ENCODE results near the gene KMT2E.
A peak's percentile ranks its signal among the peaks of the same experiment; 100 is the strongest.
"Not testable (repeated sequence)": the region's sequence is repeated elsewhere in the genome, so short reads cannot be mapped to it uniquely, and the experiment has no call there.

KMT2E gene

DNA sequence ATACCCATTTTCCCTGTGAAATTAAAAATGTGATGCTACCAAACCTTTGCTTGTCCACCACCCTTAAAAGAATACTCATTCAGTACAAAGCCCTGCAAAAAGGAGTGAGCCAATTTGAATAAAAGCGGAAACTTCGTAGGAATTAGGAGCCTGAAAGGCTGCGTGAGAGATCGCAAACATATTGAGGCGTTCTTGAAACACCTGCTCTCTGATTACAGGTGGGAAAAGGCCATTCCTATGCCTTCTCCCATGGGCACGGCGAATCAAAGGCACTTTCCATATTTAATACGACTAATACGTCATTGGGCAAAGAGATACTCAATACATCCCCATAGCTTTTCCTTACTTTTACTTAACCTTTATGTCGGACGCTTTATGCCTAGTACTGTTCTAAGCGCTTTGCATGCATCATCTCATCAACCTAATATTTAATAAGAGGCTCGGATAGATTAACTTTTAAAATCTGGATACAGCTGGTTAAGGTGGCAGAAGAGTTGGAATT, 30.9 kb upstream of the KMT2E start:
- DNase-seq (ENCODE audit: low spot score) = no peak

DNA sequence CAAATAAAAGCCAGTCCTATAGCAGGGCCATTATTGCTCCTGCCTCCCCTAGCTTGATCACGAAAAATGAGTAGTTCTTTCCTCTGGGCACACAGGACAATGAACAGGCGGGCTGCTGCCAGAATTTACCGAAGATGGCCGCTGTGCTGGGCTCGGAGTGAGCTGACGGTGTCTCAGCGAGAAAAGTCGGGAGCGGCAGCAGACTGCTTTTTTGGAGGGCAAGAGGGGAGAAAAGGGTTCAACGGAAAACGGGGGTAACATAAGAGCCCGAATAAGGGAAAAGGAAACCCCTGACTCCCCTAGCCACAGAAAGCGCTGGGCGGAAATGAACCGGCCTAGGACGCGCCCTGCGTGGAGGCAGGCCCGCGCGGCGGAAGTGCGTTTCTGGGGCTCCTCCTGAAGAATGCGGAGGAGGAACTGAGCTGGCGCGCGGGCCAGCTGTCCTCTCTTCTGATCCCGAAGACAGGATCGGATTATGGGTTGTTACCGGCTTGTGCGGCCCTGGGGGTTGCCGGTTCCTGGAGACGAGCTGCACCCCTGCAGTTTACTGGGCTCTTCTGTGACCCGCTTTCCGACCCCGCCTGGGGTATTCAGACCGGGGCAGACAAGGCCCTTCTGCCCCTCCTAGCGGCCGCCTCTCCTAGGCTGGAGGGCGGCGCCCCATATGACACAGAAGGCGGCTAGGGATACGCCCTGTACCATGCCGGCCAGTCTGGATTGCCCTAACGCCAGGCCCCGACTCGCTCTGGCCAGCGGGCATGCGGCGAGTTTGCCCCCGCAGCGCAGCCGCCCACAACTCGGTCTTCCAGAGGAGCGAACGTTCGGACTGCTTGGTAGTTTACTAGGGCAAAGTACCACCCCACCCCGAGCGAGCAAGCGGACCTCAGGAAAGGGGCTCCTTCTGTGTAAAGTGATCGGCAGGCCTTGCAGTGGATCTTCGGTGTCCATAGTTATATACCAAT, 30.1 kb upstream of the KMT2E start:
- peak; percentile 94 for DNase-seq (ENCODE audit: low spot score)

DNA sequence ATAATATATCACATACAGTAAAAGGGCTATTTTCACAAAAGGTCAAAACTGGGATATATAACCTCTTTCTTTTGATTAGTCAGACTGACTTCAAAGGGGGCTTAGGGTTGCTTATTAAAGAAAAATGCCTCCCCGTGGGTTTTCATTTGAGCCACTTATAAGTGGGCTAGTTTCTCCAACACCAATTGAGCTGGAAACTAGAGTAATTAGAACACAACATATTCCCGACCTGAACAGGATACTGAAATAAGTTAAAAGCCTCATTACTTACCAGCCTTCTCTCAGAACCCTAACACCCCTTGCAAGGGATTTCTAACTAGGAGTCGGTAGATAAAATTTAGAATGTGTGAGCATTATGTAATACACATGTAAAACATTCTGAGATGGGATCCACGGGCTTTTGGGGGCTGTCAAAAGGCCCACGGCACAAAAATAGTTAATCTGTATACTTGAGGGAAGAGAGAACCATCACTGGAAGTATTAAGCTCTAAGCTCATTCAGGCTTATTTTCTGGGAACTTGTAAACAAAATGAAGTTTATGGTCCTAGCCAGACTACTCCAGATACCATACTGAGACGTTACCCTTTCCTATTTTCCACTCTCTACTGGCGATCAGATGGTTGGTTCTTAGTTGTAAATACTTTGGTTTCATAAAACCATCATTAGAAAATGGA, 29.3 kb upstream of the KMT2E start:
- no peak for DNase-seq (ENCODE audit: low spot score)

DNA sequence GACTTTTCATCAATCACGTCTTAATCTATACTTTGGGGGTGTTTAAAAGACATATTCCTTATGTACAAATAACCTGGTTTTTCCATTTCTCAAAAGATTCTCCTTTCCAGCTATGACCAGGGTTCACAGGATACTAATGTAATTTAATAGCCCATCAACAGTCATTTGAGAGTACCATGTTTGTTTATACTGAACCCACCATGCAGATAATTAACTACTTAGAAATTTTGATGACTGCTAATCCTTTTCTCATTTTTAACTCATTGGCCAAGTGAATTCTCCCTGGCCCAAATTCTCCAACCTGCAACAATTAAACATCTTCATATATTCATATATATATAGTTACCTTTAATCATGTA, 28.8 kb upstream of the KMT2E start:
- no peak for DNase-seq (ENCODE audit: low spot score)

DNA sequence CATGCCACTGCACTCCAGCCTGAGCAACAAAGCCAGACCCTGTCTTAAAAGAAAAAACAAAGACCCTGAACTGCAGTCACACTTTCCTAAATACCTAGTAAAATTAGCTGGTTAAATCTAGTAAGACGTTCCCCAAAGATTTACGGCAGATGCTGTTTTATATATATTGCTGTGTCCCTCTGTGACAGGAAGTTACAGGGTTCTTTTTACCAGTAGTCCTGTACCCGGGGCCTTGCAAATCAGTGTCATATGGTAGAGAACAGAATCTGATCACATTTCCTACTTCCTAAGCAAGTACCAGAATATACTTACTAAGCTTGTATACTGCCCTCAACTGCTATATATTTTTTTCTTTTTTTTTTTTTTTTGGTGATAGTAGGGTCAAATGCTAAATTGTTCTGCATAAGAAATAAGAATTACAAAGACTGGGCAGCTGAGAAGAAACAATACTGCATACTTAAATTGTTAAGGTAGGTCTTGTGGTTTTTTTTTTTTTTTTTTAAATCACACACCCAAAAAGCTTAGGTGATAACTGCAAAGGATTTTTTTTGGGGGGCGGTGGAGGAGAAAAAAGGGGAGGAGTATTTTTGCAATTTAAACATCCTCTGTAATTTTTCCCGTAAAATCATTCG, 27.3 kb upstream of the KMT2E start:
- no peak for DNase-seq (ENCODE audit: low spot score)

DNA sequence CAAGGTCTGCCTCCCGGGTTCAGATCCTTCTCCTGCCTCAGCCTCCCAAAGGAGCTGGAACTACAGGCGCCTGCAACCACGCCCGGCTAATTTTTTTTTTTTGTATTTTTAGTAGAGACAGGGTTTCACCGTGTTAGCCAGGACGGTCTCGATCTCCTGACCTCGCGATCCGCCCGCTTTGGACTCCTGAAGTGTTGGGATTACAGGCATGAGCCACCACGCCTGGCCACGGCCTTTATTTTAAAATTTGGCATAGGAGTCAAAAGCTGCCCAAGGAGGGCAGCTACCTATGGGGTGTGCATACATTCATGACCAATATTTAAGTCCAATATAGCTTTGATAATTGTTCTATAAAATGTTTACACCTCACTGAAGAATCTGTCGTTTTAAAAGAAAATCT, 26.6 kb upstream of the KMT2E start:
- not testable (repeated sequence) for DNase-seq (ENCODE audit: low spot score)

DNA sequence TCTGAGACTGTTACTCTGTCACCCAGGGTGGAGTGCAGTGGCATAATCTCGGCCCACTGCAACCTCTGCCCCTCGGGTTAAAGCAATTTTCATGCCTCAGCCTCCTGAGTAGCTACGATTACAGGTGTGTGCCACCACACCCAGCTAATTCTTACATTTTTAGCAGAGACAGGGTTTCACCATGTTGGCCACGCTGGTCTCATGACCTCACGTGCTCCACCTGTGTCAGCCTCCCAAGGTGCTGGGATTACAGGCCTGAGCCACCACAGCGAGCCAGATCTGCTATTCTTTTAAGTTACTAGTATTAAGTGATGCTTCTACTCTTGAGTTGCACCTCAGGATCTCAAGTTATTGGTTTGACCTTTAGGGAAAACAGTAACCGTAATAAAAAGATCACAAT, 23.0 kb upstream of the KMT2E start:
- no peak for DNase-seq (ENCODE audit: low spot score)

DNA sequence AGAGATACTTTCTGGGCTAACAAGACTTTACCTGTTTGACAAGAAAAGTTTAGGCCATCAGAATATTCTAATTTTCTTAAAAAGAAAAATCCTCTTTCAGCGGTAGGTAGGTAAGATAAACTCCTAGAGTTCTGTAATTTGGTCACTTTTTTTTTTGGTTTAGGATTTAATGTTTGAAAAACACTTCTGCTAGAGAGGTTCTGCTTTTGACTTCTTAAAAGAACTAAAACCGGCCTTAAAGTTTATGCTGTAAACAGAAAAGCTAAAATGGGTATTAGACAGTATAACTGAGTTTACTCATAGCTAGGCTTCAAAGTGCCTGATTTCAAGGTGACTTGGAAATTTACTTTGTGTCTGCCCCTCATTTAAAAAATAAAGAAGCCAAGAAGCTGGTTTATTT, 21.7 kb upstream of the KMT2E start:
- DNase-seq (ENCODE audit: low spot score) = no peak

DNA sequence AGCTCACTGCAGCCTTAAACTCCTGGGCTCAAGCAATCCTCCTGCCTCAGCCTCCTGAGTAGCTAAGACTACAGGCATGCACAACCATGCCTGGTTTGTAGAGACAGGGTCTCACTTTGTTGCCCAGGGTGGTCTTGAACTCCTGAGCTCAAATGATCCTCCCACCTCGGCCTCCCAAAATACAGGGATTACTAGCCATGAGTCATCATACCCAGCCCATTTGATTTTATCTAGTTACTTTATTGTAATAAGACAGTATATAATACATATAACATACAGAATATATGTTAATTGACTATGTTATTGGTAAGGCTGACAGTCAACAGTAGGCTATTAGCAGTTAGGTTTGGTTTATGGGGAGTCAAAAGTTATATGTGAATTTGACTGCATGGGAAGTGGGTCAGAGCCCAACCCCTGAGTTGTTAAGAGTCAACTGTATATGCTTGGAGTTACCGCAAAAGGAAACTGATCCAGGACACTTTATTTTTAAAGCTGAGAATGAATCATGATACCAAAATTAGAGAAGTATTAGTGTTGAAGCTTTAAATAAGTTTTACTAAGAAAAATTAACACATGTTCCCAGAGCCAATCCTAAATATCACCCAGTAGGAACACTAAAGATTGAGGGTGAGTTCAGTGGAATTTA, 20.7 kb upstream of the KMT2E start:
- no peak for DNase-seq (ENCODE audit: low spot score)

DNA sequence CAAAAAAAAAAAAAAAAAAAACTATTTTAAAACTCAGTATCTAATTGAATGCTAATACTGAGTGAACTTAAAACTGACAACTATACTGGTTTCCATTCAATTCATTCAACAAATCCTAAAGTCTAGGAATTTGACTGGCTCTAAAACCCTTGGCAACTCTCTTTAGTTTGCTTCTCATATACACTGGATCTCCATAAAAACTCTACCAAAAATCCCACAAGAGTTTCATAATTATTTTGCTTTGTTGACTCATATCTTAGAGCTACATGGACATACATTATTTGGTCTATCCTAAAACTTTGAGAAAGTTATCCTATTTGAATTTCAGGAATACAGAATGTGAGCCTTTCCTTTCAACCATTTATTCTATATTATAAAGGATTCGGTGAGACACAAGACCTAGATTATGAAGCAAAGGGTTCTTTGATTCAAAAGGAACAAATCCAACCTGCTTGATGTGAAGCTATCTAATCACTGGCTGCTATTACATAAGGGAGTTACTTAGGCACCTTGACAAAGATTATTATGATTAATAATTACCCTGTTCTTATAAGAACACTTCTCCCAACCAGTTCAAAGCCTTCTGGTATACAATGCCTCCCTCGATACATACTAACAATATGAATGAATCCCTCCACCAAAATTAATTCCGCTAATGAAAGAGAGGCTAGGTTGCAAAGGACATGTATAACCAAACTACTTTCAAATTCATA, 15.8 kb upstream of the KMT2E start:
- no peak for DNase-seq (ENCODE audit: low spot score)

DNA sequence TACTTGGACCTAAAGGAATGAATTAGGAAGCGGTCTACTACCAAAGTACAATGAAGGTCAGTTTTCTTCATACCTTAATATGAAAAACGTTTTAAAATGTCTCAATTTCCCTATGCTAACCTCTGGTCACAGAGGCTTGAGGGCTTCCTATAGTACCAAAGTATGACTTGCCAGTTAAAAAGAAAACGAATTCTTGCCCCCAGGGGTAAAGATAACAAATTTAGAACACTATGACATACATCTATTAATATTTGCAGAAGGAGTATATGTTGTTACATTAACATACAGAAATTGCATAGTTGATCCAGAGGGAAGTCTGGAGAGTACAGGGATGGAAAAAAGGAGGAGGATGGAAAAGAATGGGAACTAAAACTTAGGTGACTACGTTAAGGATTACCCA, 13.8 kb upstream of the KMT2E start:
- no peak for DNase-seq (ENCODE audit: low spot score)

DNA sequence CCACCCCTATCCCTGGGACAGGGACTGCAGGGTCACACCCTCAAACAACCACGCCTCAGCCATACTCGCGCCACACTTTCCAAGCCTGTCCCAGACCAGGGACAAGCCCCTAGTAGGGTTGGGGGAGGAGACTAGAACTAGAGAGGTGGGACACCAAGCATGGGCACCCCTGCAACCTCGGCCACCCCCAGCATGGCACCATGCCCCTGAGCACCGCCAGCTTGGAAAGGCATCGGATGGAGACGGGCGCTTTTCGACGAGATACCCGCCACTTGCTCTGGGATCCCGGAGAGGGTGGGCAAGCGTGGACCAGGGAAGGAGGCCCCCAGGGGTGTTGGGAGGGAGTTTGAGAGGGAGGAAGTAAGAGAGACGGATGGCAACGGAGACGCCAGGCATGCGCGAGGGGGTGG, 13.1 kb upstream of the KMT2E start:
- DNase-seq (ENCODE audit: low spot score) = no peak

DNA sequence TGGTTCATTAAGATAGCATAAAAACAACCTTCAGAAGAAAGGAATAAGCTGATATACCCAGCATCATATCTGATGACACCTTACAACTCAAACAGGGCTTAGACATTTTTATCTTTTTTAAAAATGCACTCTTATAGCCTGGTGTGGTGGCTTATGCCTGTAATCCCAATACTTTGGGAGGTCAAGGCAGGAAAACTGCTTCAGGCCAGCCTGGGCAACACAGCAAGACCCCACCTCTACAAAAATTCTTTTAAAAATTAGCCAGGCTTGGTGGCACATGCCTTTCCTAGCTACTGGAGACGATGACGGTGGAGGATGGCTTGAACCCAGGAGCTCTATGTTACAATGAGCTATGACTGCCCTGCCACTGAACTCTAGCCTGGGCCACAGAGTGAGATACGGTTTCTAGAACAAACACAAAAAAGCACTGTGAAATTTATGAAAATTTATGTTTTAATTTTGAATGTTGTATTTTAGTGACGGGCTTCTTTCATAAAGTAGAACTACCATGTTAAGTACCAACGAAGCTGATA, 12.3 kb upstream of the KMT2E start:
- no peak for DNase-seq (ENCODE audit: low spot score)

DNA sequence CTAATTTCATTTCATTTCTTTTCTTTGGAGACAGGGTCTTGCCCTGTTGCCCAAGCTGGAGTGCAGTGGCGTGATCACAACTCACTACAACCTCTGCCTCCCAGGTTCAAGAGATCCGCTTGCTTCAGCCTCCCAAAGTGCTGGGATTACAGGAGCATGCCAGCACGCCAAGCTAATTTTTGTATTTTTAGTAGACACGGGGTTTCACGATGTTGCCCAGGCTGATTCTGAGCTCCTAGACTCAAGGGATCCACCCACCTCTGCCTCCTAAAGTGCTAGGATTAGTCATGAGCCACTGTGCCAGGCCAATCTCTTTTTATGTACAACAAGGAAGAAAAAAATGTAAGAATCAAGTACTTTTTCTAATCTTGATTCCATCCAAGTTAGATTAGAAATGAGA, 10.7 kb upstream of the KMT2E start:
- DNase-seq (ENCODE audit: low spot score) = peak; percentile 22

DNA sequence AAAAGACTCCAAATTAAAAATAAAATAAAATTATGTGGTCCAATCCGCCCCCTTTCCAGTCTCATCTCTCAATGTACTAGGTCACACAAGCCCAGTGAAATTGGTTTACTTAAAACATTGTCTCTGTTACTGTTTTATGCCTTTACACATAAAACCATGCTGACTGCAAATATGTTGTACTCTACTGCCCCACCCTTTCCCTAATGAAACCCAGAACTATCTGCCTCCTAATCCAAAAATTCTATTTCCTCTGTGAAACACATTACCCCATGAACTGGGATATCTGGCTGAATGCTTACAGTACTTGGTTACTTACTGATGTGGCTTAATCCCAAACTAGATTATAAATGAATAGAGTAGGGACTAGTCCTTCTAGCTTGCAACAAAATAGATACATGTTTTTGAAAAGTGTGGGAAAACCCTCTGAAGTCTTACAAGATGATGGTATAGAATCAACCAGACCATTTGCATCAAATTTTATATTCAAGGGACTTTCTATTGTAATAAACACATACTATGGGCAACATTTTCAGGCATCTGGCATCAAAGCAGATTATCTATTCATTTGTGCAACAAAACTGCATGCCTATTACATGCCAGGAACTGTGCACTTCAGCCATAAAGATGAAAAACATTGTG, 10.0 kb upstream of the KMT2E start:
- peak; percentile 31 for DNase-seq (ENCODE audit: low spot score)

DNA sequence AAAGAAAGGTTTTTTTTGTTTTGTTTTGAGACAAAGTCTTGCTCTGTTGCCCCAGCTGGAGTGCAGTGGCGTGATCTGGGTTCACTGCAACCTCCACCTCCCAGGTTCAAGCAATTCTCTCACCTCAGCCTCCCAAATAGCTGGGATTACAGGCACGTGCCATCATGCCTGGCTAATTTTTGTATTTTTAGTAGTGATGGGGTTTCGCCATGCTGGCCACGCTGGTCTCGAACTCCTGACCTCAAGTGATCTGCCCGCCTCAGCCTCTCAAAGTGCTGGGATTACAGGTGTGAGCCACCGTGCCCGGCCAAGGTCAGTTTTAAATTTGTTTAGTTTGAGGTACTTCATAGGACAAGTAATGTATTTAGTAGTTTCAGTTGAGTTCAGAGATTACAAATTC, 9.0 kb upstream of the KMT2E start:
- DNase-seq (ENCODE audit: low spot score) = not testable (repeated sequence)

DNA sequence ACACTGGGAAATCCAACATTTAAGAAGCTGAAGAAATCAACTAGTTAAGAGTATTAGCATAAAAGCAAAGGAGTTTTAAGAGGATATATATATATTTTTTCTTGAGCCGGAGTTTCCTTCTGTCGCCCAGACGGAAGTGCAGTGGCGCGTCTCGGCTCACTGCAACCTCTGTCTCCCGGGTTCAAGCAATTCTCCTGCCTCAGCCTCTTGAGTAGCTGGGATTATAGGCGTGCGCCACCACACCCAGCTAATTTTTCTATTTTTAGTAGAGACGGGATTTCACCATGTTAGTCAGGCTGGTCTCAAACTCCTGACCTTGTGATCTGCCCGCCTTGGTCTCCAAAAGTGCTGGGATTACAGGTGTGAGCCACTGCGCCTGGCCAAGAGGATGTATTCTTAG, 8.5 kb upstream of the KMT2E start:
- DNase-seq (ENCODE audit: low spot score) = not testable (repeated sequence)

DNA sequence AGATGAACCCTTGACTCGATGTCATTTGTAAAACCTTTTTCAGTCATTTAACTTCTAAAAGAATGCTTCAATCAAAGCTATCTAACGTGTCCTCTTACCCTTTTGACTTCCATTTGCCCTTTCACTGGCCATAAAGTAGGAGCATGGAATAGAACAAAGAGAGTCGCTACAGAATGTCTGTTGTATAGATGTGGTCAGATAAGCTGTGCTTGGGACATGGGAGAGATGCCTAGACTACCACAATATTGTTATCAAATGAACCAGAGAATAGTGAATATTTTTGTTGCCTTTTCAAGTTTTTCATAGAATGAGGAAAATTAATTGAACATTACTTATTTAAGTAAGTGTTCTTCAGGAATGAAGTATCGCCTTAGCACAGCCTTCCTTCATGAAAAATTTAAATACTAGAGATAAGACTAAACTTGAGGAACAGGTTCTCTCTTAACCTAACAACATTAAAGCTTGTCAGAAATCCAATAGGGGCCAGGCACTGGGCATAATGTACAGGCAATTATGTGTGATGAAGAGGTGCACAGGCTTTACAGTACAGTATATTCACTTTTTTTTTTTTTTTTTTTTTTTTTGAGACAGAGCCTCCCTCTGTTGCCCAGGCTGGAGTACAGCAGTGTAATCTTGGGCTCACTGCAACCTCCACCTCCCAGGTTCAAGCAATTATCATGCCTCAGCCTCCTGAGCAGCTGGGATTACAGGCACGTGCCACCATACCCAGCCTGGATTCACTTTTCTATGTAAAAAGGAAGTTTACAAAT, 7.5 kb upstream of the KMT2E start:
- no peak for DNase-seq (ENCODE audit: low spot score)

DNA sequence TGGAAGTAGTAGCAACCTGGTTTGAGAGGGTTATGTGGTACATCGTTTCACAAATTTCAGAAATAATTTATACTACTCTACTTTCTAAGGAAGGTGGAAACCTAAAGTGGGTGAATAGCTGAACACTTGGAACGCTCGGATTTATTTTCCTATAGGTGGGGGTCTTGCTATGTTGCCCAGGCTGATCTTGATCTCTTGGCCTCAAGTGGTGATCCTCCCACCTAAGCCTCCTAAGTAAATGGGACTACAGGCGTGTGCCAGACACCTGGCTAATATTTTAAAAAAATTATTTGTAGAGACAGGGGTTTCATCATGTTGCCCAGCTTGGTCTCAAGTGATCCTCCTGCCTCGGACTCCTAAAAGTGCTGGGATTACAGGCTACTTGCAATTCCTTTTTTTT, 6.7 kb upstream of the KMT2E start:
- DNase-seq (ENCODE audit: low spot score) = no peak
